HG03196 (cell line): ENCODE data around the gene DYNC1I1.

Experiments
- ATAC-seq: cut with Tn5 transposase; IDR thresholded peaks from one replicate; pipeline ENCODE4 v1.9.1; 2021; ENCODE audit not compliant: unreplicated experiment

DYNC1I1 gene

GRCh38 chr7:95955748-95956147, 183.4 kb downstream of the DYNC1I1 start:
- ATAC-seq, result no peak

- ATAC-seq, result no peak
Observed at GRCh38 chr7:95957510-95957909, 185.2 kb downstream of the DYNC1I1 start.

GRCh38 chr7:95960706-95961244, 188.4 kb downstream of the DYNC1I1 start:
- no peak for ATAC-seq

- no peak for ATAC-seq
Observed at GRCh38 chr7:95963446-95963990, 191.2 kb downstream of the DYNC1I1 start.

GRCh38 chr7:95971716-95972115, 199.4 kb downstream of the DYNC1I1 start:
- no peak for ATAC-seq

GRCh38 chr7:95972523-95972922, 200.2 kb downstream of the DYNC1I1 start:
- no peak for ATAC-seq

GRCh38 chr7:95974108-95974507, 201.8 kb downstream of the DYNC1I1 start:
- no peak for ATAC-seq

- ATAC-seq, result no peak
Observed at GRCh38 chr7:95976369-95977060, 204.2 kb downstream of the DYNC1I1 start.

GRCh38 chr7:95977994-95978393, 205.6 kb downstream of the DYNC1I1 start:
- ATAC-seq, result no peak

- no peak for ATAC-seq
Observed at GRCh38 chr7:95980167-95980566, 207.8 kb downstream of the DYNC1I1 start.

- ATAC-seq, result no peak
Observed at GRCh38 chr7:95980706-95981105, 208.4 kb downstream of the DYNC1I1 start.

- no peak for ATAC-seq
Observed at GRCh38 chr7:95986178-95986764, 213.9 kb downstream of the DYNC1I1 start.

- no peak for ATAC-seq
Observed at GRCh38 chr7:95989301-95989700, 216.9 kb downstream of the DYNC1I1 start.

GRCh38 chr7:95993380-95993779, 221.0 kb downstream of the DYNC1I1 start:
- ATAC-seq, result no peak

- ATAC-seq, result no peak
Observed at GRCh38 chr7:95996174-95996573, 223.8 kb downstream of the DYNC1I1 start.

- ATAC-seq, result no peak
Observed at GRCh38 chr7:95996886-95997285, 224.5 kb downstream of the DYNC1I1 start.

GRCh38 chr7:95997632-95998031, 225.3 kb downstream of the DYNC1I1 start:
- ATAC-seq, result no peak

- no peak for ATAC-seq
Observed at GRCh38 chr7:95999481-95999880, 227.1 kb downstream of the DYNC1I1 start.

- no peak for ATAC-seq
Observed at GRCh38 chr7:96004578-96004977, 232.2 kb downstream of the DYNC1I1 start.

GRCh38 chr7:96005271-96005670, 232.9 kb downstream of the DYNC1I1 start:
- ATAC-seq, result no peak

- no peak for ATAC-seq
Observed at GRCh38 chr7:96009148-96009547, 236.8 kb downstream of the DYNC1I1 start.

GRCh38 chr7:96013836-96014235, 241.5 kb downstream of the DYNC1I1 start:
- no peak for ATAC-seq
